GM19372 (cell line): ENCODE measurements around the gene RSPO1.
A peak's percentile ranks its signal among the peaks of the same experiment; 100 is the strongest.
"Not testable (repeated sequence)": the region's sequence is repeated elsewhere in the genome, so short reads cannot be mapped to it uniquely, and the experiment has no call there.

Source experiments
- ATAC-seq: cut with Tn5 transposase; IDR thresholded peaks from one replicate; pipeline ENCODE4 v1.9.1; 2021; ENCODE audit warnings: mild to moderate bottlenecking, low read depth, moderate library complexity; ENCODE audit not compliant: unreplicated experiment

RSPO1 gene, protein sequence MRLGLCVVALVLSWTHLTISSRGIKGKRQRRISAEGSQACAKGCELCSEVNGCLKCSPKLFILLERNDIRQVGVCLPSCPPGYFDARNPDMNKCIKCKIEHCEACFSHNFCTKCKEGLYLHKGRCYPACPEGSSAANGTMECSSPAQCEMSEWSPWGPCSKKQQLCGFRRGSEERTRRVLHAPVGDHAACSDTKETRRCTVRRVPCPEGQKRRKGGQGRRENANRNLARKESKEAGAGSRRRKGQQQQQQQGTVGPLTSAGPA

DNA sequence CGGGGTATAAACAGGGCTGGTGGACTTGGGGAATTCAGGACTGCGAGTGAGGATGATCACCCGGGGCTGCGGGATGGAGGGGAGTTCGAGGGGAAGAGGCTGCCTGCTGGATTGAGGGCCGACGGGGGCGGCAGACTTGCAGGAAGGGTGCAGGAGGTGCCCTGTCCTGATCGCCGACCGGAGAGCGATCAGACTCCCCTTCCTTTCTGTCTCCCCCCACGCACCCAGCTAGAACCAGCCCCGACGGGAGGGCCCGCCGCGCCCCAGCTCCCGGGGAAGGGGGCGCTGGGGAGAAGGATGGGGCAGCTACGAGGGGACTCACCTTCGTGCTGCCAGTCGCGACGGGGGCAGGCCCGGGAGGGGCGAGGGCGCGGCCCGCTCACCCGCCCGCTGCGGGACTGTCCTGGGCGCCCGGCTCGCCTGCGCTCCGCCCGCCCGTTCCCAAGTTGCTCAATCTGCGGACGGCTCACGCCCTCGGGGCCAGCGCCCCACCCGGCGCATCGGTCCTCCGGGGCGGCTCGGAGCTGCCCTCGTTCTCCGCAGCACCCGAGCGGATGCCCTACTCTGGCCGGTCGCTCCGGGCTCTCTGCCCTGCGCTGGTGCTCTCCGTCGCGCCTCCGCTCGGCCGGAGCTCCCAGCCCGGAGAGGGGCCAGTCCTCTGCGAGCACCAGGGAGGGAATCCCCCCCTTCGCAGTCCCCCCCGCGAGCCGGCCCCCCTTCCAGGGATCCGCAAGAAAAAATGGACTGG, at the start of gene RSPO1:
Gene RSPO1, minus strand, starts transcription at position 649 of the 748 bp plus-strand sequence. CDS start 5,231 bp downstream, outside the sequence.
- no peak for ATAC-seq

DNA sequence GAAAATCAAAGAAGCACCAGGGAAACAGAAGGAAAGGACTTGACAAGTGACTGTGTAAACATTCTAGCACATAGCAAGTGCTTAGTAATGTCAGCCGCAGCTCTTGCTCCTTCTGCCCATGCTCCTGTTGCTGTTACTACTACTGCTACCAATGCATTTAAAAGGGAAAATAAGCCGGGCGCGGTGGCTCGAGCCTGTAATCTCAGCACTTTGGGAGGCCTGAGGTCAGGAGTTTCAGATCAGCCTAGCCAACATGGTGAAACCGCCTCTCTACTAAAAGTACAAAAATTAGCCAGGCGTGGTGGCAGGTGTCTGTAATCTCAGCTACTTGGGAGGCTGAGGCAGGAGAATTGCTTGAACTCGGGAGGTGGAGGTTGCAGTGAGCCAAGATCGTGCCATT, 49.5 kb upstream of the RSPO1 start:
- ATAC-seq: not testable (repeated sequence)

DNA sequence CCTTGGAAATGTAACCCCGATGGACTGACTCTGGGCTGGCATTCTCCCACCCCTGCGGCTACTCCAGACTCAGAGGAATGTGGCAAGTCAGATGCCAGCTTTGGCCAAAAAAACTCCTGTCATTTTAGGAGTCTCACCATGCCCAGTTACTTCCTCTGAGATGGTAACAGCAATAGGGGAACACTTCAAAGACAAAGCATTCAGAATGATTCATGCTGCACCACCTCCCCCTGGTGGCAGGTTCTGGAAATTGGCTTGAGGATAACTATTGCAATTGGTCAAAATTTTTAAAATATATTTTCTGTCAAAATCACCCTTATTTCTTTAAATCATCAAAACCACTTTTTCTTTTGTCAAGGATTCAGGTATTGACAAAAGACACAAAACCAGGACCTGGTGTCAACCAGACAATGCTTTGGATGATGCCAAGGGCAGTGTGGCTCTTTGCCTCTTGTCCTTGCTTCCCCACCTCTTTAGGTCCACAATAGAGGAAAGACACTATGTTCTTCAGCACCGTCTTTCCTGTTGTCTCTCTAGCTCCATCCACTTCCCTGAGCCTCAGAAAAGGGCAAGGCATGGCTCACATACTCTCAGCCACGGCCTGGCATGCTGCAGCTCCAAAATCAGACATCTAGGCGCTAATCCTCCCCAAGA, 47.8 kb upstream of the RSPO1 start:
- ATAC-seq: no peak

DNA sequence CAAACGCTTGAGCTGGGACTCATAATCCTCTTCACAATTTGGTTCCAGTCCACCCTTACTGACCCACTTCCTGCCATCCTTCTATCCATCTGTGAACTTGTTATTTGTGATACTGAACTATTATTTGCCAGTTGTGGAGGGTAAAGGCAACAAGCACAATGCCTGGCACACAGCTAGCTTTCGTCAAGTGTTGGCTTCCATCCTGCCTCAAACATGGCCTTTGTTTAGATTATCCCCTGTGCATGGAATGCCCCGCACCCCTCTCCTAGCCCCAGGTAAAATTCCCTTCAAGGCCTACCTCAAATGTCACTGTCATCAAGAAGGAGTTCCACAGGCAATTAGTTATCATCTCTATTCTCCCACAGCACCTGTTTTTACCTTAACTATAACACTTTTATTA, 46.2 kb upstream of the RSPO1 start:
- ATAC-seq: no peak

DNA sequence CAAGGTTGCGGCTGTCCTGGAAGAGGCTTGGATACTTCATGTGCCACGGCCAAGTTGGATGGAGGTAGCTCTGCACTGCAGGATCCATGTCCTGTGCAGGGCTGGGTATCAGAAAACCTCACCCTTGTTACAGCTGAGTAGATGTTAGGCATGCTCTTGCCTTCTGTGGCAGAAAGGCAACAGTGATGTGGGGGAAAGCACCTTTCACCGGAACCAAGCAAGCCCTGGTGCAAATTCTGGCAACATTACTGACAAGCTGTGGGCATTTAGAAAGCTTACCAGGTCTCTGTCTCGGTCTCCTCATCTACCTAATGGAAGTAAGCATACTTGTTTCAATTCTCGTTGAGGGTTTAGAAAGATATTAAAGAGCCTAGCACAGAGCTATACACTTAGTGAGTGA, 43.1 kb upstream of the RSPO1 start:
- no peak for ATAC-seq

DNA sequence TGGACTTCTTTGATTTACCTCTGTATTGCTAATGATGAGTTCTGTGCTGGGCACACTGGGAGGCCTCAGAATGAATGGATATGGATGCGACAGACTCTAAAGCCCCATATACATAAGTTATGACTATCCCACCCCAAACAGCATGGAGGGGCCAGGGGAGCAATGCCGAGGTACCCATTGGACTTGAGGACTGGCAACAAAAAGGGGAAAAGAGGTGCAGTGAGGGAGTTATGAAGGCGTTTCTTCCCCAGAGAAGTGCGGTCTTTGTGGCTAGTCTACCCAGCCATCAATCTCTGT, 42.4 kb upstream of the RSPO1 start:
- no peak for ATAC-seq

DNA sequence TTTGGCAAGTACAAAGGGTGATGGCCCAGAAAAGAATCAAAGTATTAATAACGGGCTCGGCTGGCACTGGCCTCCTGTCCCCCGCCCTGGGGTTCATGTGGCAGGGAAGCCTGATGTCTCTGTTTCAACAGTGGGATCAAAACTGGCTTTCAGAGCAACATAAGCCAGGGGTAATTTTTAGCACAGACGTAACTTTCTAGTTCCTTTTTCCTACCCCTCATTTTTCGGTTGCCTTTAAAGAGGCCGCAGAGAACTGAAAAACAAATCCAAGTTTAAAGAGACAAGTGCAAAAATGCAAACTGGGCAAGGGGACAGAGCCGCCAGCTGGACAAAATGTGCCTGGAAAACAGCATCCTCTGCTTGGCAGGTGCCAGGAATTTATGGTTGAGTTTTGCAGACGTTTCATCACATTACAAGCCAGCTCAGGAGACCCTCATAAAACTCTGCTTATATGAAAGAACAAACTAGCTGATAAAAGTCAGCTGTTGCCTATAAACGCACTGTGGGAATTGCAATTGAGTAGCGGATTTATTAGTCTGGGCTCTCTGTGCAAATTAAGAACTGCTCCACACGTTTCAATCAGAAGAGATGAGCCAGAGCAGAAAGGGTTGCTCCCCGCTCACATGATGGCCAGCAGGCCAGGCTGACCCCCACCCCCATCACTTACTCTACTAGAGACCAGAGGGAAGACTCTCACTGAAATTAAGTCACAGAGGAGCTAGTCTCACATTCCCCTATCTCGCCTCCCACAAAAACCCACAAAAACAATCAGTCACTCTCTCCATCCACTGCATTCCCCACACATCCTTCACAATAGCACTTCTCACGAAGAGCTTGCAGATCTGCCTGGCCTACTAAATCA, 41.8 kb upstream of the RSPO1 start:
- peak; percentile 71 for ATAC-seq

DNA sequence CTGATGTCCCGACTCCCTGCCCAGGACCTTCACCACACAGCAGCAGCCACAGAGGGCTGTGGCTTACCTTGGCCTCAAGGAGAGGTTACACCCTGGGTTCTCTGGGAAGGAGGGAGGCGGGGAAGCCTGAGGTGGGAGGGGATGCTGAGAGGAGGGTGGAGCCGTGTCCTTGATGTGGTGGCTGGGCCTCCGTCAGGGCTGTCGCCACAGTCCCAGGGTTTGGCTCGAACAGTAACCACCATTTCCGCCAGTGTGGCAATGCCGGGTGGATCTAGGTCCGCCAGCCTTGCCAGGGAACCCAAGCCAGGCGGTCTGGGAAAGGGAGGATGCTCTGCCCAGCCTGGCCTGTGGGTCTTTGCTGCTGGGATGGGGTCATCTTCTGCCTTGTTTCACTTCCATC, 39.2 kb upstream of the RSPO1 start:
- no peak for ATAC-seq

DNA sequence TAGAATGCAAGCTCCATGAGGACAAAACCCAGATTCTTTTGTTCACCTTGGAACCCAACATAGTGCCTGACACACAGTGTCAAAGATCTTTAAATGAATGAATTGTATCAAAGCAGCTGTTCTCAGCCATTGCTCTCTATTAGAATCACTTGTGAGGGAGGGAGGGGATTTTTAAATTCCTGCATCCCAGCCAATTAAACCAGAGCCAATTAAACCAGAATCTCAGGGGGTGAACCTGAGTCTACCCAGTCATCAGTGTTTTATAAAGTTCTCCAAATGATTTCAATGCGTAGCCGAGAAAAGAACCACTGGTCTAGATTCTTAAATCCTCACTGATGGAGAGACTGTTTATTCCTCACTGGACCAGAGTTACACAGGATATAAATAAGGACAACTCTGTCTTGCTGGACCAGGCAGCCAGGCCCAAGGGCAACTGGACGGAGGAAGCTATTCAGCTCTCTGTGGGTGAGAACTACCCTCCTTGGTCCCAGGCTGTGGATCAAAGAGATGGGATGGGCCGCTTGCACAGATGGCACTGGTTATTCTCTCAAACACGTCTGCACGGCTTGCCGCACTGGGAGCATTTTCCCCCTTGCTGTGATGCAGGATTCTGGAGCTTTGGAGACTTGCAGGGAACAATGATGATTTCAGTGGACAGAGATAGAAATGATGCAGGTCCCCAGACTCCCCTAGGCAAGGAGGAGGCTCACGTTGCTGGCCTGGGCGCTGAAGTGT, 37.6 kb upstream of the RSPO1 start:
- no peak for ATAC-seq

DNA sequence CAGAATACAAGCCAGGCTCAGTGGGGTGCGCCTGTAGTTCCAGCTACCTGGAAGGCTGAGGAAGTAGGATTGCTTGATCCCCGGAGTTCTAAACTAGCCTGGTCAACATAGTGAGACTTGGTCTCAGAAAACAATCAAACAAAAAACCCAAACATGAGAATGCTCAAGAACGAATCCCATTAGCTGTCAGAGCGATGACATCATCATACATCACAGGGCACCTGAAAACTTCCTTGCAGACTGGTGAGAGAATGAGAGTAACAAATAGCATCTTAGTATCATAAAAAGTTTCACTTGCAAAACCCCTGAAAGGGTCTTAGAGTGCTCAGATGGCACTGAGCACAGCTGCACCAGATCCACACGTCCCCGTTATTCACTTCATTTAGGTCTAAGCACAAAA, 36.6 kb upstream of the RSPO1 start:
- ATAC-seq: no peak

DNA sequence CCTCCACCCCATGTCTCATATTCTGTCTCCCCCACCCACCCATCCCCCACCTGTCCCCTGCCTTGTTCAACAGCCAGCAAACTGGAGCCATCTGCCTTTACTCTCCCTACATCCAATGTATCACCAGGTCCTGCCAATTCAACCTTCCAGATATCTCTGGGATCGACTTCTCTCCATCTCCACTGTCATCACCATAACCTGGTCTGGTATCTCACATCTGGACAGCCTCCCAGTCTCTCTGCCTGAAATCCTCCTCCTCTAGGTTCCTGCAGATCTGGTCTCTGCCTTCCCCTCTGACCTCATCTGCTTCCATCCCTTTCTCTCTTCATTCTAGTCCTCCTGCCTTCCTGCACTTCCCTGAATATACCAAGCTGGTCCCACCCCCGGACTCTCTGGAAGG, 35.4 kb upstream of the RSPO1 start:
- ATAC-seq: no peak

DNA sequence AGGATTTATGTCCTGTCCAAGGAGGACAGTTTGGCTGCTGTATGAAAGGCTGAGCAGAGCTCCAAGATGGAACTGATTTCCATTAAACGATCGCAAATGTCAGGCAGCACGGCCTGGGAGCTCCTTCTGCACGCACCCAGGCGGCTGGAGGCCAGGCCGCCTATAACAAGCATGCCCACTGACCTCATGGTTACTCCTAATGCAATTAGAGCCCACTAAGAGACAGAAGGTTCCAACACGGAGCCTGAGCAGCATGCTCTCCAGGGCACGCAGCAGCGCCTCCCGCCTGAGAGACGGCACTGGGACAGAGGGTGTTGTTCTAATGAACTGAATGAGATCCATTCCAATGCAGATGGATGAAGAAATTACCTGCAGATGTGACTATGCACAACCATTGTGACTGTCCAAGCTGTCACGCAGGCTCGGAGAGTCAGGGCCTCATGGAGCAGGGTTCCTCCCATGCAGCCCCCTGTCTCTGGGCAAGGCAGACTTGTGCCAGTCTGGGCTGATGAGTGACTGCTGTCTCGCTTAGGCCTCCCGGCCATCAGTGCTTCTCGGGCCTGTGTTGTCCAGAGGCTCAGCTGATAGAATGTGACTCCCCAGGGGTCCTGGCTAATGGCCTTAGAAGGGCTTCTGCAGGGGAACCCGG, 32.5 kb upstream of the RSPO1 start:
- ATAC-seq: no peak

DNA sequence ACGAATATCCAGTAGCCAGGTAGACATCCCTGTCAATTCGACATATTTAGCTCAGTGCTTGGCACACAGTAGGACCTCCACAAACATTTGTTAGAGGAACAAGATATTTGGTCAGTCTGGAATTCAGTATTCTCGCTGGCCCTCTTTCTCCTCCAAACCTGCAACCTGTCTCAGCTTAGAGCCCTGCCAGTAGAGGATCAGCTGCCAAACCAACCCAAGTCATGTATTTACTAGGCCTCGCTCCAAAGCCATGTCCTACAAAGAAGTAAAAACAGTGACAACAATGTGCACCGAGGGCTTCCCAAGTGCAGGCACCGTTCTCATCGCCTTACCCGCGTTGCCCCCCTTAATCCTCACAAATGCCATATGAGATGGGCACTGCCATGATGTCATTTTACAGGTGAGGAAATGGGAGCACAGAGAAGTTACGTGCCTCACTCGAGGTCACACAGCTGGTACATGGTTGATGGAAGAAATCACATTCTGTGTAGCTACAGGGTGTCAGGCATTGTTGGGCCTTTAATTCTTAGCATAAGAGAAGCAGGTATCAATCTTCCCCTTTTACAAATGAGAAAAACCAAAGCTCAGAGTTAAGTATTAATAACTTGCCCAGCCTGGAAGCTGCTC, 31.7 kb upstream of the RSPO1 start:
- ATAC-seq: no peak

DNA sequence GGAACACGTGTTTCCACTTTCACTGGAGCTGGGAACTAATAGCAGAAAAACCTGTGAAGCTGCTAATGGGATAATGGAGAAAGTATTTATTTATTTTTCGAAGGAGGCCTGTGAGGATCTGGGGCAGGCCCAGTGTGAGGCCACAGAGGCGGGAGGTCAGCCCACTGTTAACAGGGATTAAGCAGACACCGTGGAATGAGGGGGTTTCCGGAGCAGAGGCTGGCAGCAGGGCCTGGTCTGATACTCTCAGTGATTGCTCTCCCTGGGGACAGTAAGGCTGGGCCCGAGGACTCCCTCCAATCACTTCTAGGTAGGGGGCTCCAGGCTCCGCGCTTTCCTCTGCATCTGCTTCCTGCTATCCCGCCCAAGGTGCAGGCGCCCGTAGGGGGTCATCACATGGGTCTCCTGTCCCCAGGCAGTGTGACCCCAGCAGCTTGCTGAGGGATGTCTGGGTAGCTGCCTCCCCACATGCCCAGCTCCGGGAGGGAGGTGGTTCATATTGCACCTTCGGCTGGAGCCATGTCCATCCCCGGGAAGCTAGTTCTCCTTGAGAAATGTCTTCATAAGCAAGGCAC, 28.8 kb upstream of the RSPO1 start:
- ATAC-seq: no peak

DNA sequence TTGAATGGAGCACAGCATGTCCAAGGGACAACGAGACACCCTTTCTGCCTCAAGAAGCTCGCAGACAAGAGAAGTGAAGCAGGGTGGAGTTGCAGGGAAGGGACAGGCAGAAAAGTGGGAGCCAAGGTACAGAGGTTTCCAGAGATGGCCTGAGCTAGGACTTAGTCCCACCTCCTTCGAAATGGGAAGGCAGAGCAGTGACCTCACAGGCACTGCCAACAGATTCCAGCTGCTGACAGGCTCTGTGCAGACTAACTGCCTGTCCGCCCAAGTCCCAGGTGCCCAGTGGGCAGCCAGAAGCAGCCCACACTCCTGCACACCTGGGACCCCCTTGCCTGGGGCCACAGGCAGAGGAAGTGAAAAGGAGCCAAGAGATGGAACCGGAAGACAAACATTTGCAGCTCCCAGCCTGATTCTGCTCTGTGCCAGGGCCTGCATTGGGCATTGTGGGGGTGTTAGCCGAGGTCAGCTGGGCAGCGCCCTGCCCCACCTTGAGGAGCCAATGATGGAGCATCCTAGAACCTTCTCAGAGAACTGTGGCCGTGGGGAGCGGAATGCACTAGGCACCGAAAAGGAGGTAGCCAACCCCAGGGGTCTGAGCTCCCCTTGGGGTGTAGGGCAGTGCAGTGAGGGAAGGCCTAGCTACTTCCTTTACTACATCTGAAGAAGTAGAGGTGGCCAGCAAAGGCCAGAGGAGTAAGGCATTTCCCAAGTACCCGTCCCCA, 27.5 kb upstream of the RSPO1 start:
- no peak for ATAC-seq

DNA sequence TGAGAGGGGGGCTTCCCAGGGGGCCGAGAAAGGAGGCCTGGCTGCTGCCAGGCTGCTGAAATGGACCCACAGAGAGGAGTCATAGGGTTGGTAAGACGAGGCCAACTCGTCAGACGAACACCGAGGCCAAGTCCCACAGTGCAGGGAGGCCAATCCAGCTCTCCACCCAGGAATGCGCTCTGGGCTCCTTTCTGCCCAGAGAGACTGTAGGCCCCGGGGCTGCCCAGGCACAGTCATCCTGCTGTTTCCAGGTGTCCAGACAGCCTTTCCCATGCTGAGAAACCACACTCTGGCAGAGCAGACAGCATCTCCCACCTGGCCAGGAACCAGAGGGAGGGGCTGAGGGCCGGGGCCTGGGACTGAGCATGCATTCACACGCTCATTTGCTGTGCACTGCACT, 26.7 kb upstream of the RSPO1 start:
- no peak for ATAC-seq

DNA sequence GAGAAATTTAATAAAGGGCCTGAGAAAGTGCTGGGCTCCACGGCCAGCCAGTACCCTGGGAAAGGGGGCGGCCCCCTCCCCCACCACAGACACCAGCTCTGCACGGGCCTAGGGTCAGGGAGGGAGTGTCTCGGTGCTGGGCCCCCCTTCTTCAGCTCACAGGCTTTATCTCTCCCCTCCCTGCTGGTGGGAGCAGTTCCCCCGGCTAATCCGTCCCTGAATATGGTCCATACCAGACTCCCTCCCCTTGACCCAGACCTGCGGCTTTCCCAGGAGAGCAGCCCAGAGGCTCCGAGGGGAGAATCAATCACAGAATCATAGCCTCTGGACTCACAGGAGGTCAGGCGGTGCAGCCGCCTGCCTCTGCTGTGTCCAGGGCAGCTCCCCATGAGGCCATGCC, 26.0 kb upstream of the RSPO1 start:
- ATAC-seq: no peak

DNA sequence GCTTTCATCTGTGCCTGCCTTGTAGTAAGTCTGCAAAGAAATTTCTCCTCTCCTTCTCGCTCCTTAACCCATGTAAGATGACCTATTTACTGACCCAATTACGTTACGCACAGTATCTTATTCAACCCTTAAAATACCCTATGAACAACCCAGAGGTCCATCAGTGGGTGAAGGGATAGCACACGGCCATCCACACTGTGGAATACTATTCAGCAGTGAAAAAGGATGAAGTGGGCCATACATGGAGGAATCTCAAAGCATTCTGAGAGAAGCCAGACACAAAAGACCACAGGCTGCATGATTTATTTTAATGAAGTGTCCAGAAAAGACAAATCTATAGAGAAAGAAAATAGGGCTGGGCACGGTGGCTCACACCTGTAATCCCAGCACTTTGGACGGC, 23.8 kb upstream of the RSPO1 start:
- ATAC-seq: no peak
